IMR-90 (cell line): Measurements from ENCODE around the gene SERPINE2. TPM values are rescaled to one million over a fixed set of nuclear protein-coding genes. Genes with fewer than 3 reads are reported as not detected.

Experiments
- ATAC-seq: fragments of 200-7000 bp; cut with Tn5 transposase; 2 replicates; pipeline ENCODE4 v1.9.1; 2020; ENCODE audit warnings: low read depth, mild to moderate bottlenecking, moderate library complexity
- BruUV-seq: library from RNA; stranded (reverse); fragments of 400-500 nt; replicated peaks from 2 replicates; lab custom pipeline; 2021; lab: Mats Ljungman, UMichigan
- CTCF ChIA-PET: fragments of 300-600 bp; formaldehyde crosslinking; extraction: SDS; loops from one replicate; lab custom pipeline; 2021; ENCODE audit warnings: antibody characterized with exemption; lab: Yijun Ruan, JAX
- POLR2A ChIA-PET: fragments of 300-600 bp; sonication (Branson Sonifier 250); formaldehyde crosslinking; loops from one replicate; lab custom pipeline; 2022; ENCODE audit warnings: antibody characterized with exemption; ENCODE audit not compliant: unreplicated experiment; lab: Charles Lee
- DNase-seq: peaks from one replicate; pipeline ENCODE4 v3.0.0; 2013
- H2AFZ ChIP-seq: replicated peaks from 2 replicates; pipeline ENCODE3; 2013; ENCODE audit warnings: low read length, mild to moderate bottlenecking; ENCODE audit not compliant: poor library complexity
- H2AK5ac ChIP-seq: 2 replicates; pipeline ENCODE4 v1.6.1; 2013; ENCODE audit warnings: low read depth, low read length, inconsistent platforms
- H2AK9ac ChIP-seq: replicated peaks from 2 replicates; pipeline ENCODE3; 2013; ENCODE audit warnings: mild to moderate bottlenecking, low read depth, low read length, moderate library complexity; ENCODE audit not compliant: poor library complexity
- H2BK120ac ChIP-seq: 2 replicates; pipeline ENCODE4 v1.6.1; 2013; ENCODE audit warnings: low read depth, low read length, inconsistent platforms
- H2BK15ac ChIP-seq: 3 replicates; pipeline ENCODE4 v1.6.1; 2013; ENCODE audit warnings: low read depth, low read length, inconsistent platforms
- H2BK20ac ChIP-seq: 2 replicates; pipeline ENCODE4 v1.6.1; 2013; ENCODE audit warnings: low read depth, mild to moderate bottlenecking, inconsistent platforms, low read length, moderate library complexity
- H2BK5ac ChIP-seq: 2 replicates; pipeline ENCODE4 v1.6.1; 2013; ENCODE audit warnings: mild to moderate bottlenecking, low read depth, low read length, inconsistent platforms; ENCODE audit not compliant: poor library complexity, severe bottlenecking
- H3K14ac ChIP-seq: replicated peaks from 2 replicates; pipeline ENCODE4 v1.6.1; 2013; ENCODE audit warnings: low read depth, low read length, inconsistent platforms
- H3K18ac ChIP-seq: 2 replicates; pipeline ENCODE4 v1.6.1; 2013; ENCODE audit warnings: low read depth, low read length, control low read depth
- H3K23ac ChIP-seq: 2 replicates; pipeline ENCODE4 v1.6.1; 2013; ENCODE audit warnings: low read depth, low read length, inconsistent platforms
- H3K27ac ChIP-seq: 2 replicates; pipeline ENCODE4 v1.5.1; 2013; ENCODE audit warnings: mild to moderate bottlenecking, control low read depth, low read length; ENCODE audit not compliant: insufficient read depth
- H3K27me3 ChIP-seq: 2 replicates; pipeline ENCODE4 v1.6.1; 2013; ENCODE audit warnings: low read length; ENCODE audit not compliant: control insufficient read depth, insufficient read depth
- H3K36me3 ChIP-seq: 2 replicates; pipeline ENCODE4 v1.6.1; 2013; ENCODE audit warnings: low read length, mixed read lengths; ENCODE audit not compliant: control insufficient read depth, insufficient read depth
- H3K4ac ChIP-seq: 2 replicates; pipeline ENCODE4 v1.6.1; 2013; ENCODE audit warnings: low read depth, low read length, inconsistent platforms
- H3K4me1 ChIP-seq: 2 replicates; pipeline ENCODE4 v1.6.1; 2013; ENCODE audit warnings: low read length, mixed read lengths; ENCODE audit not compliant: control insufficient read depth, insufficient read depth
- H3K4me2 ChIP-seq: 2 replicates; pipeline ENCODE4 v1.6.1; 2013; ENCODE audit warnings: low read depth, mild to moderate bottlenecking, control low read depth, low read length, moderate library complexity
- H3K4me3 ChIP-seq: 2 replicates; pipeline ENCODE4 v1.5.1; 2013; ENCODE audit warnings: low read depth, mild to moderate bottlenecking, control low read depth, low read length, moderate library complexity; ENCODE audit not compliant: insufficient read depth
- H3K56ac ChIP-seq: 2 replicates; pipeline ENCODE4 v1.6.1; 2013; ENCODE audit warnings: low read length, inconsistent platforms; ENCODE audit not compliant: insufficient read depth; ENCODE audit errors: extremely low read depth
- H3K79me1 ChIP-seq, 2 experiments: 2 replicates each; pipeline ENCODE4 v1.6.1; 2013; ENCODE audit warnings: low read length in 2 of 2, inconsistent platforms in 1 of 2, low read depth in 1 of 2
- H3K9ac ChIP-seq: 2 replicates; pipeline ENCODE4 v1.6.1; 2013; ENCODE audit warnings: low read depth, low read length, control low read depth
- H3K9me1 ChIP-seq: 2 replicates; pipeline ENCODE4 v1.6.1; 2013; ENCODE audit warnings: low read length, inconsistent platforms; ENCODE audit not compliant: insufficient read depth
- H3K9me3 ChIP-seq: 2 replicates; pipeline ENCODE4 v1.6.1; 2013; ENCODE audit warnings: low read length; ENCODE audit not compliant: control insufficient read depth, insufficient read depth
- H4K20me1 ChIP-seq: 2 replicates; pipeline ENCODE4 v1.6.1; 2013; ENCODE audit warnings: low read length, inconsistent platforms; ENCODE audit not compliant: insufficient read depth
- H4K5ac ChIP-seq: 2 replicates; pipeline ENCODE4 v1.6.1; 2013; ENCODE audit warnings: mild to moderate bottlenecking, low read depth, low read length, control low read depth
- H4K8ac ChIP-seq, 2 experiments: 2 replicates each; pipeline ENCODE4 v1.6.1; 2013; ENCODE audit warnings: low read depth in 2 of 2, low read length in 2 of 2, control low read depth in 1 of 2, inconsistent platforms in 1 of 2
- H4K91ac ChIP-seq: 2 replicates; pipeline ENCODE4 v1.6.1; 2013; ENCODE audit warnings: low read depth, low read length, inconsistent platforms; ENCODE audit not compliant: insufficient read depth
- CEBPB ChIP-seq: IDR thresholded peaks from 2 replicates; pipeline ENCODE4 v1.6.1; 2012; ENCODE audit warnings: low read depth, low read length, improper control_type of control experiment
- CTCF ChIP-seq: conservative IDR thresholded peaks from 2 replicates; pipeline ENCODE4 v1.5.1; 2012; ENCODE audit warnings: mild to moderate bottlenecking, low read depth, low read length, improper control_type of control experiment
- FOS ChIP-seq: fragments of 150-350 bp; IDR thresholded peaks from 2 replicates; pipeline ENCODE4 v1.6.1; 2016; ENCODE audit warnings: low read depth, low read length
- MAFK ChIP-seq: IDR thresholded peaks from 2 replicates; pipeline ENCODE4 v1.6.1; 2012; ENCODE audit warnings: low read depth, low read length, improper control_type of control experiment
- MXI1 ChIP-seq: IDR thresholded peaks from 2 replicates; pipeline ENCODE4 v1.6.1; 2012; ENCODE audit warnings: low read depth, mild to moderate bottlenecking, low read length, moderate library complexity, borderline replicate concordance
- NFE2L2 ChIP-seq: fragments of 150-350 bp; IDR thresholded peaks from 2 replicates; pipeline ENCODE4 v1.6.1; 2016; ENCODE audit warnings: low read depth, mild to moderate bottlenecking, low read length
- RCOR1 ChIP-seq: IDR thresholded peaks from 2 replicates; pipeline ENCODE4 v1.6.1; 2012; ENCODE audit warnings: mild to moderate bottlenecking, low read length, improper control_type of control experiment; ENCODE audit not compliant: insufficient replicate concordance
- RFX5 ChIP-seq: IDR thresholded peaks from 2 replicates; pipeline ENCODE4 v1.8.0; 2012; ENCODE audit warnings: low read depth, mild to moderate bottlenecking, low read length, moderate library complexity
- WGBS, 2 experiments: methylation state at CpG; one replicate each; pipeline versions ENCODE4 v1.1.5 to v1.1.7; 2013; ENCODE audit warnings: missing lambda C conversion rate in 2 of 2; ENCODE audit not compliant: insufficient read length in 1 of 2; ENCODE audit errors: extremely low coverage in 2 of 2; 5-methylcytosine and 5-hydroxymethylcytosine counted together
- dilution Hi-C: fragments of 300-500 bp; cut with HindIII; formaldehyde crosslinking; loops from one replicate; pipeline ENCODE4 v1.14.3; 2018; ENCODE audit warnings: low sequenced_read_pairs; ENCODE audit not compliant: unreplicated experiment
- in situ Hi-C: fragments of 300-500 bp; cut with MboI; formaldehyde crosslinking; loops from 3 replicates; pipeline ENCODE4 v1.14.3; 2019; ENCODE audit warnings: low sequenced_read_pairs, inconsistent platforms, mixed read lengths
- intact Hi-C: fragments of 100-400 bp; cut with micrococcal nuclease; formaldehyde crosslinking; loops from 2 replicates; pipeline ENCODE4 v1.10.0; 2022
- polyA plus RNA-seq, 3 experiments: library from polyadenylated mRNA; depleted of rRNA; stranded (reverse); fragments of >200 nt; gene quantifications; 2 replicates each; pipeline ENCODE4 v1.2.3, GENCODE V29; 2012; ENCODE audit warnings: low replicate concordance in 1 of 3
- total RNA-seq: library from RNA; depleted of rRNA; stranded (reverse); fragments of >200 nt; gene quantifications from 2 replicates; pipeline ENCODE4 v1.2.3, GENCODE V29; 2012

Gene SERPINE2
- total and polyA plus RNA-seq, 2 of the 4 experiments (the other 2 are of a cell fraction): 24.0 to 62.7 TPM

DNA sequence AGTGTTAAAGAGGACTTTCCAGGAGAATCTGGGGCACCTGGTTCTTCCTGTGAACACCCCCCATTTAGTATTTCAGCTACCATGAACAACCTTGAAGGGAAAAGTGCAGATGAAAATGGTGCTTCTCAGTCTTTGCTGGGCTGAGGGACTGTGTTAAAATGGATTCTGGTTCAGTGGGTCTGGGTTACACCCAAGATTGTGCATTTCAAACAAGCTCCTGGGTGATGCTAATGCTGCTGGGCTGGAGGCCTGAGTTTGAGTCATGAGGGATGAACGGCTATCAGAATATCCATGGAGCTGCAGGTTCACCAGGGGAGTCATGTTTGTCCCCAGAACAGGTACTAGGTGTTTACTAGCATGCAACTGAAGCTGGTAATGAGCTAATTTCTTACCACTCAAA, 57.8 kb downstream of the SERPINE2 start:
- H3K36me3 ChIP-seq: peaks cover 20% of the 10 kb centered on the region
- in situ Hi-C loops: loop anchor here (10.0 kb wide), 1 partner anchor 664 kb away; no protein-coding TSS in a partner anchor
- H2BK5ac ChIP-seq: no peak overlapping the region

More for the DNA sequence above, 57.8 kb downstream of the SERPINE2 start:
- Histone ChIP-seq H3K9me3 (no peaks in the 10 kb centered on the region), H4K91ac (no peak overlapping the region), H3K4ac (no peak overlapping the region), H3K9me1 (peaks cover 5% of the 10 kb centered on the region; the same call in 1 of the 2 replicates), H3K79me1 (no peaks in the 10 kb centered on the region), H3K23ac (no peak overlapping the region), H3K14ac (no peak overlapping the region), H2AFZ (no peak overlapping the region), H3K27ac (no peak overlapping the region), H3K56ac (no peak overlapping the region), H4K20me1 (no peaks in the 10 kb centered on the region), H2BK120ac (no peak overlapping the region), H3K4me2 (no peak overlapping the region), H3K18ac (no peak overlapping the region), H2AK9ac (no peak overlapping the region), H4K5ac (no peak overlapping the region), H2AK5ac (no peak overlapping the region), H3K27me3 (no peaks in the 10 kb centered on the region), H3K4me1 (no peaks in the 10 kb centered on the region), H3K9ac (no peak overlapping the region), H4K8ac (no peak overlapping the region), H3K4me3 (no peak overlapping the region), H2BK15ac (no peak overlapping the region), H2BK20ac (no peak overlapping the region)
- ChIA-PET POLR2A (no interaction called here), CTCF (interaction anchor here (1.8 to 1.9 kb wide), 2 partner anchors 11 to 303 kb away, joined by 5 to 6 read pairs; no protein-coding TSS in a partner anchor)
- DNase-seq (no peak), ATAC-seq (no peak)
- no peak for TF ChIP-seq RCOR1
- no peak for TF ChIP-seq MAFK
- TF ChIP-seq RFX5: no peak
- no peak for TF ChIP-seq MXI1
- no peak for TF ChIP-seq CTCF
- TF ChIP-seq NFE2L2: no peak
- TF ChIP-seq CEBPB: no peak
- no peak for TF ChIP-seq FOS
- dilution Hi-C loops (no loop called here), intact Hi-C loops (no loop called here)
- BruUV-seq: no TSS peak
- no CpG with 5 or more reads among the region's 1 CpG for WGBS, 2 experiments
